GM23248 (cell line): ENCODE results near the gene SPDEF. TPM values are rescaled to one million over a fixed set of nuclear protein-coding genes. Genes with fewer than 3 reads are reported as not detected.

Source experiments
- DNase-seq: peaks from one replicate; pipeline ENCODE4 v3.0.0-alpha.2; 2015
- H2AFZ ChIP-seq: fragments of 200-600 bp; sonication (generic); 2 replicates; pipeline ENCODE4 v1.6.1; 2016; ENCODE audit warnings: antibody characterized with exemption
- H3F3A ChIP-seq: fragments of 200-600 bp; sonication (generic); 2 replicates; pipeline ENCODE4 v1.6.1; 2016; ENCODE audit warnings: mild to moderate bottlenecking, antibody characterized with exemption, mixed run types; ENCODE audit not compliant: insufficient read depth
- H3K27ac ChIP-seq: fragments of 200-600 bp; sonication (generic); 2 replicates; pipeline ENCODE4 v1.5.1; 2016; ENCODE audit warnings: mild to moderate bottlenecking
- H3K27me3 ChIP-seq: fragments of 200-600 bp; sonication (generic); replicated peaks from 2 replicates; pipeline ENCODE4 v1.6.1; 2016; ENCODE audit warnings: mild to moderate bottlenecking; ENCODE audit not compliant: insufficient read depth
- H3K36me3 ChIP-seq: fragments of 200-600 bp; sonication (generic); 2 replicates; pipeline ENCODE4 v1.6.1; 2016; ENCODE audit warnings: low read depth, mild to moderate bottlenecking
- H3K4me1 ChIP-seq: fragments of 200-600 bp; sonication (generic); 2 replicates; pipeline ENCODE4 v1.6.1; 2016; ENCODE audit warnings: mild to moderate bottlenecking; ENCODE audit not compliant: insufficient read depth
- H3K4me2 ChIP-seq: fragments of 200-600 bp; sonication (generic); one replicate; pipeline ENCODE4 v1.6.1; 2016; ENCODE audit warnings: mild to moderate bottlenecking; ENCODE audit not compliant: unreplicated experiment
- H3K4me3 ChIP-seq: fragments of 200-600 bp; sonication (generic); 2 replicates; pipeline ENCODE4 v1.5.1; 2016; ENCODE audit warnings: mild to moderate bottlenecking
- H3K79me2 ChIP-seq: fragments of 200-600 bp; sonication (generic); 2 replicates; pipeline ENCODE4 v1.6.1; 2016; ENCODE audit warnings: mild to moderate bottlenecking; ENCODE audit not compliant: insufficient read depth
- H3K9ac ChIP-seq: fragments of 200-600 bp; sonication (generic); 2 replicates; pipeline ENCODE4 v1.6.1; 2016; ENCODE audit warnings: mild to moderate bottlenecking
- H3K9me2 ChIP-seq: fragments of 200-600 bp; sonication (generic); 2 replicates; pipeline ENCODE4 v1.6.1; 2016; ENCODE audit warnings: mixed run types, mild to moderate bottlenecking, moderate library complexity; ENCODE audit not compliant: insufficient read depth
- H3K9me3 ChIP-seq: fragments of 200-600 bp; sonication (generic); one replicate; pipeline ENCODE4 v1.6.1; 2017; ENCODE audit warnings: low read depth
- H4K20me1 ChIP-seq: fragments of 200-600 bp; sonication (generic); 2 replicates; pipeline ENCODE4 v1.6.0; 2016; ENCODE audit not compliant: insufficient read depth
- EZH2 ChIP-seq: fragments of 200-600 bp; sonication (generic); IDR thresholded peaks from 2 replicates; pipeline ENCODE4 v1.6.1; 2018; ENCODE audit warnings: antibody characterized with exemption, mild to moderate bottlenecking; ENCODE audit not compliant: insufficient read depth, poor library complexity, severe bottlenecking
- EZH2phosphoT487 ChIP-seq: fragments of 200-600 bp; sonication (generic); IDR thresholded peaks from 2 replicates; pipeline ENCODE4 v1.6.1; 2018; ENCODE audit warnings: antibody characterized with exemption, moderate library complexity, mild to moderate bottlenecking, low read depth; ENCODE audit not compliant: insufficient read depth
- WGBS, 2 experiments: methylation state at CpG; one replicate each; pipeline ENCODE4 v1.1.6; 2015 to 2017; ENCODE audit warnings: low lambda C conversion rate in 2 of 2, low coverage in 1 of 2; ENCODE audit errors: missing lambda C conversion rate in 2 of 2; 5-methylcytosine and 5-hydroxymethylcytosine counted together
- in situ Hi-C: fragments of 300-500 bp; cut with MboI; formaldehyde crosslinking; loops from 2 replicates; pipeline ENCODE4 v1.15.0; 2020
- polyA plus RNA-seq: library from polyadenylated mRNA; unstranded; fragments of >200 nt; fragmentation: Nextera tagmentation; extraction: Ambion mirVana; gene quantifications from 2 replicates; pipeline ENCODE4 v1.2.1, GENCODE V29; 2016
- total RNA-seq: library from RNA; depleted of rRNA; stranded (reverse); fragments of >200 nt; shearing (Covaris generic); gene quantifications from 2 replicates; pipeline ENCODE4 v1.2.3, GENCODE V29; 2014

Gene SPDEF
- total and polyA plus RNA-seq, 2 experiments from 2014 or later, result not detected

DNA sequence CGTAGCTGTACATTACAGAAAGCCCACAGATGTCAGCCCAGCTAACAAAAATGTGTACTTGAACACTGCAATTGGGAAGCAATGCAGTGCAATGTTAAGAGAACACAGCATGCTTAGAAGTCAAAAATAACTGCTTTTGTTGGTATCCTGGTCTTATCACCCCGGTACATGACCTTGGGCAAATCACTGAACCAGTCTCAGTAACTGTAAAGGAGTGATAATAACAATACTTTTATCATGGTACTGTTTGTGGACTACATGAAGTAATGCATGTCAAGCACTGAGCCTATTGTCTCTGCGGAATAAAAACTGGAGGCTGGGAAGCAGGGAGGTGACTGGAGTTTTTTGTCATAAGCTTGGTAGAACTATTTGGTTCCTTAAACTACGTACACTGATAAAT lies 44.7 kb upstream of the SPDEF start:
- Histone ChIP-seq H3K9me3 (no peaks in the 10 kb centered on the region), H3K27ac (no peak overlapping the region), H3K9me2 (no peaks in the 10 kb centered on the region), H3K4me3 (no peak overlapping the region), H2AFZ (no peak overlapping the region), H4K20me1 (peaks cover 4% of the 10 kb centered on the region; the same call in 1 of the 2 replicates), H3K36me3 (0 out of 2 replicates have a peak, but pooled peaks cover 4% of the 10 kb centered on the region), H3K79me2 (peaks cover 97% of the 10 kb centered on the region), H3K27me3 (no peaks in the 10 kb centered on the region), H3K4me2 (no peak overlapping the region), H3F3A (no peaks in the 10 kb centered on the region), H3K4me1 (peaks cover under 1% of the 10 kb centered on the region), H3K9ac (no peak overlapping the region)
- in situ Hi-C loops, result loop anchor here (10.0 kb wide), 1 partner anchor 426 kb away; no protein-coding TSS in a partner anchor
- DNase-seq, result no peak
- WGBS, 2 experiments, result 97 to 98% methylated on average over 4 of the region's 4 CpGs
- TF ChIP-seq EZH2phosphoT487 (no peak), EZH2 (no peak)

DNA sequence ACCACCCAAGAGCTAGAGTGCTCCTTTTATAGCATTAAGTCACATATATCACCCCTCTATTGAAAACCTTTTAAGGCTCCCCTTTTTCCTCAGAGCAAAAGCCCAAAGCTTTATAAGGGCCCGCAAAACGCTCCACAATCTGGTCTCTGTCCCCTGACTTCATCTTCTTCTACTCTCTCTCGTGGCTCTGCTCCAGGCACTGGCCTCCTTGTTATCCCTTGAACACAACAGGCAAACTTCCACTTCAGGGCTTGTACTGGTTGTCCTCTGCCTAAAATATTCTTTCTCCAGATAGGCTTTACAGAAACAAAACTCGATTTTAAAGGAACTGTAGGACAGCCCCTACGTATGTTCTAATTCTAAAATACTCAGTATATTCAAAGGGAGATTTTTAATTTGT lies 44.0 kb upstream of the SPDEF start:
- peaks cover 94% of the 10 kb centered on the region for H3K79me2 ChIP-seq
- H3K4me1 ChIP-seq, result peaks cover 8% of the 10 kb centered on the region
- H3K36me3 ChIP-seq, result no peaks in the 10 kb centered on the region
- H3K4me2 ChIP-seq, result no peak overlapping the region
- peaks cover 4% of the 10 kb centered on the region; the same call in 1 of the 2 replicates for H4K20me1 ChIP-seq
- H2AFZ ChIP-seq, result no peak overlapping the region
- H3K9me2 ChIP-seq, result no peaks in the 10 kb centered on the region
- H3K27me3 ChIP-seq, result no peaks in the 10 kb centered on the region
- no peak for TF ChIP-seq EZH2phosphoT487
- no peak for TF ChIP-seq EZH2
- peaks cover 3% of the 10 kb centered on the region for H3F3A ChIP-seq
- 87 to 92% methylated on average over 5 of the region's 5 CpGs for WGBS, 2 experiments
- no peak overlapping the region for H3K4me3 ChIP-seq
- no peak for DNase-seq
- in situ Hi-C loops, result loop anchor here (10.0 kb wide), 1 partner anchor 425 kb away; no protein-coding TSS in a partner anchor
- H3K9ac ChIP-seq, result no peak overlapping the region
- H3K27ac ChIP-seq, result no peak overlapping the region
- H3K9me3 ChIP-seq, result no peaks in the 10 kb centered on the region

DNA sequence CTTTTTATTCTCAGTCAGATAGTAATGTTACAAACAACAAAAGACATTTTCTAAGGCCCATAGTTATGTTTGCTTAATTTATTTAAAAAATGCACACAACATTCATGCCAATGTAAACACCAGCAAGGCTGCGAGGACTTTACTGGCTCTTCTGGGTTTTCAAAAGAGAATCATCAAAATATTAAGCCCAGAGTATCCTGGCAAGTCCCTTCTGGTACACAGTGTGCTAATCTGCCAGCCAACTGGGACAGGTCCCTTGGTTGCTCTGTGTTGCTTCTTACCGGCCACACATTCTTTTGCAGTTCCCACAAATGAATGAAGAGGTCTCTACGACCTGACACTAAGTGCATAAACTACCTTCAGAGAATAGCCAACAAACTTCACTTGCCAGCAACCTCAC lies 42.6 kb upstream of the SPDEF start:
- Histone ChIP-seq H3K27me3 (no peaks in the 10 kb centered on the region), H4K20me1 (peaks cover 4% of the 10 kb centered on the region; the same call in 1 of the 2 replicates), H3K4me3 (no peak overlapping the region), H3K79me2 (peaks cover 91% of the 10 kb centered on the region), H2AFZ (no peak overlapping the region), H3K9ac (no peak overlapping the region), H3K27ac (no peak overlapping the region), H3K4me1 (peaks cover 9% of the 10 kb centered on the region), H3K36me3 (no peaks in the 10 kb centered on the region), H3K4me2 (no peak overlapping the region), H3K9me3 (no peaks in the 10 kb centered on the region), H3F3A (peaks cover 7% of the 10 kb centered on the region), H3K9me2 (no peaks in the 10 kb centered on the region)
- DNase-seq, result no peak
- no peak for TF ChIP-seq EZH2phosphoT487
- no peak for TF ChIP-seq EZH2
- in situ Hi-C loops, result no loop called here
- WGBS, 2 experiments, result 26 to 31% methylated on average over 3 of the region's 3 CpGs

DNA sequence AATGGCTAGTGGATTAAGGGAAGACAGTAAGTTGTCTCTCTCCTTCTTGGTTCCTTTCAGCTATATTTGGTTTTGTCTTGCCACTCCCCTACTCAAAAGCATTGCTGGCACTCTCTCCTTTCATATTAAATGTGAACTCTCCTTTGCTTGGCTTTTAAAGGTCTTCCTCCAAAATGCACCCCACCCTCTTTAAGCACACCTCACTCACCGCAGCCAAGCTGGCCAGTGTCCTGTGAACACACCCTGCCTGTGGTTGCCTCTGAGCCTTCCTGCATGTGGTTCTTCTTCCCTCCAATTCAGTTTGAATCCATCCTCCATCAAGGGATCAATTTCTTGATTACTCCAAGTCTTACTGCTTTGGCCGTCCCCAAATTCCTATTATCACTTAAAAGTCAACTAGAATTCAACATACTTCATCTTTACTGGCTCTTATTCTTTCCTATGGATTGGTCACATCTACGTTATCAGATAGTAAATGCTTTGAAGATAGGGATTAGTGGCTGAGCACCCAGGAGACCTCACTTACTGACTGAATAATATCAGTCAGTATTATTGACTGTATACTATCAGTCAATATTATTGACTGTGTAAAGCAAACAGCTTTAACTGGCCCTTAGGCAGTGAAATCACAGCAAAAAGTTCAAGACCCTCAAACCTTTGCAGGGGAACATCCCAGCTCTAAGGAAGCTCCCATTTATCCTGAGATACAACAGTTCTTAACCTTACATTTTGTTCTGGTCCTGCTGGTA lies 41.6 kb upstream of the SPDEF start:
- in situ Hi-C loops, result no loop called here

More for the DNA sequence above, 41.6 kb upstream of the SPDEF start:
- Histone ChIP-seq H3K4me1 (peaks cover 9% of the 10 kb centered on the region), H3K79me2 (peaks cover 91% of the 10 kb centered on the region), H3K27ac (no peak overlapping the region), H3K36me3 (no peaks in the 10 kb centered on the region), H3F3A (peaks cover 7% of the 10 kb centered on the region), H4K20me1 (peaks cover 4% of the 10 kb centered on the region; the same call in 1 of the 2 replicates), H3K4me2 (no peak overlapping the region), H3K4me3 (no peak overlapping the region), H3K9ac (no peak overlapping the region), H3K9me3 (no peaks in the 10 kb centered on the region), H3K9me2 (no peaks in the 10 kb centered on the region), H3K27me3 (no peaks in the 10 kb centered on the region), H2AFZ (no peak overlapping the region)
- no peak for DNase-seq
- TF ChIP-seq EZH2phosphoT487 (no peak), EZH2 (no peak)
- 96 to 98% methylated on average over 3 of the region's 3 CpGs for WGBS, 2 experiments
